Naive thymus-derived CD8-positive, alpha-beta T cell (primary cell): Measurements from ENCODE around the gene COL16A1. TPM values are rescaled to one million over a fixed set of nuclear protein-coding genes. Genes with fewer than 3 reads are reported as not detected.
A peak's percentile ranks its signal among the peaks of the same experiment; 100 is the strongest.

Source experiments
- ATAC-seq, 2 donors: fragments of 150-1000 bp; cut with Tn5 transposase in 1 of 2; sonication (Bioruptor Pico), chemical (Tn5 transposase) in 1 of 2; 1 replicate in 1 of 2; 2 replicates in 1 of 2; pipeline ENCODE4 v1.10.0; 2021; ENCODE audit warnings: mild to moderate bottlenecking in 2 of 2, moderate library complexity in 2 of 2
- POLR2A ChIA-PET: fragments of 350-600 bp; sonication (Branson Sonifier 250); formaldehyde crosslinking; loops from one replicate; lab custom pipeline; 2021; ENCODE audit warnings: antibody characterized with exemption; lab: Charles Lee
- DNase-seq, 10 donors: peaks; one replicate each; pipeline versions ENCODE4 v3.0.0 to v3.0.0-alpha.2; 2020 to 2022
- H3K27ac Mint-ChIP-seq, 10 donors: one replicate each; pipeline ENCODE4 v1.8.0; 2020 to 2022; ENCODE audit warnings: mild to moderate bottlenecking in 10 of 10, mixed read lengths in 10 of 10, moderate library complexity in 4 of 10, inconsistent platforms in 1 of 10
- H3K27me3 Mint-ChIP-seq, 5 donors: one replicate each; pipeline ENCODE4 v1.8.0; 2021 to 2022; ENCODE audit warnings: mixed read lengths in 5 of 5
- H3K36me3 Mint-ChIP-seq, 3 donors: one replicate each; pipeline ENCODE4 v1.8.0; 2020 to 2022; ENCODE audit warnings: mixed read lengths in 3 of 3, mild to moderate bottlenecking in 2 of 3, inconsistent platforms in 1 of 3
- H3K4me1 Mint-ChIP-seq, 4 donors: one replicate each; pipeline ENCODE4 v1.8.0; 2021 to 2022; ENCODE audit warnings: mixed read lengths in 4 of 4
- H3K4me3 Mint-ChIP-seq, 10 donors: one replicate each; pipeline ENCODE4 v1.8.0; 2020 to 2022; ENCODE audit warnings: mild to moderate bottlenecking in 10 of 10, mixed read lengths in 10 of 10, moderate library complexity in 6 of 10, inconsistent platforms in 1 of 10
- H3K9me3 Mint-ChIP-seq, 9 donors: one replicate each; pipeline ENCODE4 v1.8.0; 2020 to 2022; ENCODE audit warnings: mixed read lengths in 9 of 9, mild to moderate bottlenecking in 3 of 9, inconsistent platforms in 1 of 9, moderate library complexity in 1 of 9
- polyA plus RNA-seq, 3 donors: library from polyadenylated mRNA; unstranded; fragments of 300-500 nt; fragmentation: Illumina TruSeq; gene quantifications; one replicate each; pipeline ENCODE4 v1.2.3, GENCODE V29; 2021
- total RNA-seq, 8 experiments: library from RNA in 2 of 8; stranded (reverse) in 2 of 8; gene quantifications; one replicate each; pipeline ENCODE4 v1.2.3 and lab custom pipeline; 2021 to 2026

Gene COL16A1
- not detected for total RNA-seq
- polyA plus RNA-seq: under 1 TPM in 1 of 3 donors, not detected in 2; 0.20 TPM
- total RNA-seq (lab: John Stamatoyannopoulos, UW): 0 to 0.49 (median 0.10) reads per million in 6 experiments

- Mint-ChIP-seq H3K36me3 (no peaks in the 10 kb centered on the region), H3K4me1 (peaks cover 33 to 62% (median 50%) of the 10 kb centered on the region in 4 donors), H3K9me3 (no peaks in the 10 kb centered on the region), H3K4me3 (peak within 1 kb of the TSS; percentile 13 to 71 (median 39)), H3K27ac (peak within 1 kb of the TSS in 2 of 10 donors; percentile 20 to 57), H3K27me3 (peaks cover 31 to 55% (median 46%) of the 10 kb centered on the region in 5 donors)
- ATAC-seq (peak in 1 of 2 donors; percentile 55), DNase-seq (no peak)
- POLR2A ChIA-PET: no interaction called here
Measured at GRCh38 chr1:31703431-31704270, at the start of gene COL16A1. Gene COL16A1 (minus strand): TSS chr1:31704017. CDS start chr1:31702193, 1,824 bp downstream.

DNA sequence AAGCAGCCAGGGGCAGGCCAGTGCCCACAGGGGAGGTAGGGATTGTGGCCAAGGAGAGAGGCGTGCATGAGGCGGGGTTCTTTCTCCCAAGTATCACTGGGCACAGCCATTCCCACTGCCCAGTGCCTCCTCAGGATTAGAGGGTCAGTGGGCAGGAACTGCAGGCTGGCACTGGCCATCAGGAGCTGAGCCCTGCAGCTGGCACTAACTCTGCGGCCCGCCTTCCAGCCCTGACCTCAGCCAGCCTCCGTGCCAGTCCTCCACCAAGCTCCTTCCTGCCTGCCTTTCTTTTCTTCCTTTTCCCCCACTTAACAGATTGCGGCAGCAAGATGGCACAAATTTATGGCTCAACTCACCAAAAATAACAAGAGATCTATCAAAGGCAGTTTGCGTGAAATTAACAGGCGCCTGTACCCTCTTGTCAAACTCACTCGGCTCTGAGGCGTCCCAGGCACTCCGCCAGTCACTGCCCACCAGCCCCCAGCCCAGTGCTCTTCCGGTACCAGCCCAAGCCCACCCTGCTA, 49.2 kb upstream of the COL16A1 start:
- Mint-ChIP-seq H3K4me1 (peaks cover 23 to 42% (median 27%) of the 10 kb centered on the region in 4 donors), H3K27me3 (peaks cover 0 to 9% (median 3%) of the 10 kb centered on the region in 5 donors)
- POLR2A ChIA-PET: no interaction called here

GRCh38 chr1:31752258-31752657, 48.4 kb upstream of the COL16A1 start:
- POLR2A ChIA-PET: no interaction called here

More for the DNA sequence above, 49.2 kb upstream of the COL16A1 start:
- ATAC-seq (no peak), DNase-seq (no peak)
- H3K9me3 Mint-ChIP-seq: no peaks in the 10 kb centered on the region
- H3K27ac Mint-ChIP-seq: peak overlapping the region in 3 of 10 donors; percentile 1 to 22 (median 14)
- H3K4me3 Mint-ChIP-seq: no peak overlapping the region
- H3K36me3 Mint-ChIP-seq: no peaks in the 10 kb centered on the region

DNA sequence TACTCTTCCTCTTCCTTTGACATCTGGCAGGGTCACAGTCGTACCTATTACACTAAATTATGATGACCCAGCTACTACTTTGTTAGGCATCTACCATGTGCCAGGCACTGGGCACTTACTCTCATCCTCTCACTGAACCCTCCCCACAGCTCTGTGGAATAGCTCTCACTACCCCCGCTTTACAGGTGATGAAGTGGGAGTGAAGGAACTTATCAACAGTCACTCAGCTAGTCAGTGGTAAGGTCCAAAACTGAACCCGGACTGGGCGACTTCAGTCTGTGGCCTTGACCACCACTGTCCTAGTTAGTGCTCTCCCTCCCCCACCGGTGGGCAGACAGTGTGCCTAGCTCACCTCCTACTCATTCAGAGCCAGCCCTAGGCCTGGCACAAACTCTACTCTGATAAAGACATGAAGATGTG, 48.0 kb upstream of the COL16A1 start:
- POLR2A ChIA-PET: interaction anchor here (0.6 kb wide), 1 partner anchor 11 kb away, joined by 6 read pairs; no protein-coding TSS in a partner anchor
- no peak for ATAC-seq

More at GRCh38 chr1:31752258-31752657, 48.4 kb upstream of the COL16A1 start:
- ATAC-seq: no peak
- no peaks in the 10 kb centered on the region for H3K36me3 Mint-ChIP-seq
- peak overlapping the region in 3 of 10 donors; percentile 8 to 51 (median 11) for H3K27ac Mint-ChIP-seq
- DNase-seq: no peak
- H3K4me3 Mint-ChIP-seq: peak overlapping the region in 3 of 10 donors; percentile 7 to 24 (median 18)
- peaks cover 23 to 43% (median 28%) of the 10 kb centered on the region in 4 donors for H3K4me1 Mint-ChIP-seq
- H3K27me3 Mint-ChIP-seq: peaks cover 0 to 14% (median 3%) of the 10 kb centered on the region in 5 donors
- H3K9me3 Mint-ChIP-seq: no peaks in the 10 kb centered on the region

GRCh38 chr1:31750858-31751510, 47.2 kb upstream of the COL16A1 start:
- Mint-ChIP-seq H3K4me3 (peak overlapping the region in 5 of 10 donors; percentile 4 to 79 (median 47)), H3K36me3 (no peaks in the 10 kb centered on the region), H3K27ac (peak overlapping the region in 4 of 10 donors; percentile 6 to 81 (median 52)), H3K4me1 (peaks cover 24 to 56% (median 35%) of the 10 kb centered on the region in 4 donors), H3K27me3 (peaks cover 0 to 20% (median 3%) of the 10 kb centered on the region in 5 donors), H3K9me3 (no peaks in the 10 kb centered on the region)
- POLR2A ChIA-PET: no interaction called here
- ATAC-seq (peak; percentile 41 to 71), DNase-seq (peak in 1 of 10 donors; percentile 45)

More for the DNA sequence above, 48.0 kb upstream of the COL16A1 start:
- Mint-ChIP-seq H3K4me3 (peak overlapping the region in 5 of 10 donors; percentile 7 to 63 (median 24)), H3K27ac (peak overlapping the region in 5 of 10 donors; percentile 11 to 65 (median 24)), H3K27me3 (peaks cover 0 to 18% (median 3%) of the 10 kb centered on the region in 5 donors), H3K36me3 (no peaks in the 10 kb centered on the region), H3K9me3 (no peaks in the 10 kb centered on the region), H3K4me1 (peaks cover 24 to 47% (median 32%) of the 10 kb centered on the region in 4 donors)
- DNase-seq: no peak

GRCh38 chr1:31749785-31750735, 46.2 kb upstream of the COL16A1 start:
- Mint-ChIP-seq H3K36me3 (no peaks in the 10 kb centered on the region), H3K27me3 (peaks cover 0 to 20% (median 3%) of the 10 kb centered on the region in 5 donors), H3K4me1 (peaks cover 24 to 62% (median 35%) of the 10 kb centered on the region in 4 donors), H3K27ac (peak overlapping the region in 3 of 10 donors; percentile 34 to 71 (median 34)), H3K9me3 (no peaks in the 10 kb centered on the region), H3K4me3 (peak overlapping the region in 3 of 10 donors; percentile 11 to 79 (median 54))
- ATAC-seq: no peak
- POLR2A ChIA-PET: no interaction called here
- no peak for DNase-seq

DNA sequence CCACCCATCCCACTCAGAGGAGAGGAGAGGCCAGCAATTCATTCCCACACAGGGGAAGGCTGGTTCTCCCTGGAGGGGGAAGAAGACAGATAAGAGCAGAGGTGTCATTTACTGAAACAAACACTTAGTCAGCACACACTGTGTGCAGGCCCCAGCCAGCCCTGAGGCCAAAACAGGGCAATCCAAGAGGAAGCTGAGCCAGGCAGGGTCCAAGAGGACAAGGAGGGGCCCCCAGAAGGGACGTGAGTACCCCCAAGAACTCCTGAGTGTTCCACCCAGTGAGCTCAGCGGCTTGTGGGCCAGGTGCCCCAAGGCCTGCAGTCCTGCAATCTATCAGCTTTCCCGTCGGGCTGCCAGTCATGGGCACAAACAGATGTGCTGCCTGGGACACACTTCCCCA, 44.5 kb upstream of the COL16A1 start:
- H3K27ac Mint-ChIP-seq: peak overlapping the region in 1 of 10 donors; percentile 18
- POLR2A ChIA-PET: interaction anchor here (0.5 to 1.4 kb wide), 2 partner anchors 13 to 381 kb away, joined by 4 to 5 read pairs; no protein-coding TSS in a partner anchor
- H3K27me3 Mint-ChIP-seq: peaks cover 0 to 20% (median 3%) of the 10 kb centered on the region in 5 donors
- no peak overlapping the region for H3K4me3 Mint-ChIP-seq
- ATAC-seq (no peak), DNase-seq (no peak)
- peaks cover 24 to 60% (median 34%) of the 10 kb centered on the region in 4 donors for H3K4me1 Mint-ChIP-seq
- H3K36me3 Mint-ChIP-seq: no peaks in the 10 kb centered on the region
- H3K9me3 Mint-ChIP-seq: no peaks in the 10 kb centered on the region

GRCh38 chr1:31747304-31747703, 43.5 kb upstream of the COL16A1 start:
- H3K27ac Mint-ChIP-seq: peak overlapping the region in 1 of 10 donors; percentile 29
- H3K27me3 Mint-ChIP-seq: peaks cover 0 to 20% (median 3%) of the 10 kb centered on the region in 5 donors
- DNase-seq (no peak), ATAC-seq (no peak)
- H3K4me1 Mint-ChIP-seq: peaks cover 19 to 52% (median 29%) of the 10 kb centered on the region in 4 donors
- no peaks in the 10 kb centered on the region for H3K9me3 Mint-ChIP-seq
- POLR2A ChIA-PET: interaction anchor here (1.4 kb wide), 1 partner anchor 14 kb away, joined by 4 read pairs; no protein-coding TSS in a partner anchor
- peak overlapping the region in 1 of 10 donors; percentile 56 for H3K4me3 Mint-ChIP-seq
- H3K36me3 Mint-ChIP-seq: no peaks in the 10 kb centered on the region

- Mint-ChIP-seq H3K27me3 (peaks cover 0 to 20% (median 3%) of the 10 kb centered on the region in 5 donors), H3K36me3 (no peaks in the 10 kb centered on the region), H3K27ac (peak overlapping the region in 1 of 10 donors; percentile 67), H3K9me3 (no peaks in the 10 kb centered on the region), H3K4me3 (no peak overlapping the region), H3K4me1 (peaks cover 13 to 46% (median 24%) of the 10 kb centered on the region in 4 donors)
- ATAC-seq (no peak), DNase-seq (no peak)
- POLR2A ChIA-PET: no interaction called here
Measured at GRCh38 chr1:31746687-31747086, 42.9 kb upstream of the COL16A1 start.

DNA sequence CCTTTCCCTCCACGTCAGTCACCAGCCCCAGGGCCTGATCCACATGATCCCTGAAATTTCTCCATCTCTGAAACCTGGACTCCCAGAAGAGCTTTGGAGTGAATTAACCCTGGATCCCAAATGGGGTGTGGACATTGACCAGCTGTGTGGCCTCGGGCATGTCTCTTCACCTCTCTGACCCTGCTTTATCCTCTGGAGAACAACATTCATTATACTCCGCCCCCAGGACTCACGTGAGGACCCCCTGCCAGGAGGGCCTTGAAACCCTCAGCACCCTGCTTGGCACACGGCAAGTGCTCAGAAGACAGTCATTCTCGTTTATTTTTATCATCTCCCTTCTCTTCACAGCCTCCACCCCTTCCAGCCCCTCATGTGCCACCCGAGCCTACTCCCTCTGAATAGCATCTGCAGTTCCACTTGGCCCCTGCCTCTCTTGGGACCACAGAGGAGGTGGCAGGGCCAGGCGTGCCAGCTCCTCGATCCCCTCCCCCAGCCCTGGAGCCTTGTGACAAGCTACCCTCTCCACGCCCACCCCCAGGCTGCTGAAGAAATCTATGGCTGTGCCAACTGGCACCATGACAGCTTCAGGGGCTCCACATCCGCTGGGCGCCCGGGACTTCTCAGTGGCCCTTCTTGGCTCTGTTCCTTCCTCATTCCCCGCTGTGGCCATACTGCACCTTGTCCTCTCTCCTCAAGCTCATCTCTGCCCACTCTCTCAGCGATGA, 42.3 kb upstream of the COL16A1 start:
- Mint-ChIP-seq H3K27me3 (peaks cover 0 to 20% (median 3%) of the 10 kb centered on the region in 5 donors), H3K4me3 (no peak overlapping the region), H3K4me1 (peaks cover 8 to 41% (median 20%) of the 10 kb centered on the region in 4 donors), H3K27ac (no peak overlapping the region), H3K9me3 (no peaks in the 10 kb centered on the region), H3K36me3 (no peaks in the 10 kb centered on the region)
- ATAC-seq (no peak), DNase-seq (no peak)
- POLR2A ChIA-PET: no interaction called here
